Posterior vena cava (tissue), 2 donors: Measurements from ENCODE around the gene WDR72. TPM values are rescaled to one million over a fixed set of nuclear protein-coding genes. Genes with fewer than 3 reads are reported as not detected.

Experiments
- DNase-seq: peaks from one replicate; pipeline ENCODE4 v3.0.0-alpha.2; 2020; ENCODE audit warnings: low spot score
- intact Hi-C, 2 donors: fragments of 100-400 bp; cut with DNase I; formaldehyde crosslinking; loops; one replicate each; pipeline versions ENCODE4 v1.14.1 to v1.14.2; 2022 to 2023
- total RNA-seq, 2 donors: library from RNA; stranded (reverse); fragmentation: NEBNext Ultra II Directional; extraction: Animal tissue kit (Norgen Biotek cat#: 25700); gene quantifications; one replicate each; pipeline ENCODE4 v1.2.1, GENCODE V29; 2021
- donor health status: DM: yes; HTN: yes; CAD: no.
- donor health status: DM: yes; HTN: yes; CAD: no.

The WDR72 gene
- total RNA-seq, 2 donors from 2014 or later, result not detected

DNA sequence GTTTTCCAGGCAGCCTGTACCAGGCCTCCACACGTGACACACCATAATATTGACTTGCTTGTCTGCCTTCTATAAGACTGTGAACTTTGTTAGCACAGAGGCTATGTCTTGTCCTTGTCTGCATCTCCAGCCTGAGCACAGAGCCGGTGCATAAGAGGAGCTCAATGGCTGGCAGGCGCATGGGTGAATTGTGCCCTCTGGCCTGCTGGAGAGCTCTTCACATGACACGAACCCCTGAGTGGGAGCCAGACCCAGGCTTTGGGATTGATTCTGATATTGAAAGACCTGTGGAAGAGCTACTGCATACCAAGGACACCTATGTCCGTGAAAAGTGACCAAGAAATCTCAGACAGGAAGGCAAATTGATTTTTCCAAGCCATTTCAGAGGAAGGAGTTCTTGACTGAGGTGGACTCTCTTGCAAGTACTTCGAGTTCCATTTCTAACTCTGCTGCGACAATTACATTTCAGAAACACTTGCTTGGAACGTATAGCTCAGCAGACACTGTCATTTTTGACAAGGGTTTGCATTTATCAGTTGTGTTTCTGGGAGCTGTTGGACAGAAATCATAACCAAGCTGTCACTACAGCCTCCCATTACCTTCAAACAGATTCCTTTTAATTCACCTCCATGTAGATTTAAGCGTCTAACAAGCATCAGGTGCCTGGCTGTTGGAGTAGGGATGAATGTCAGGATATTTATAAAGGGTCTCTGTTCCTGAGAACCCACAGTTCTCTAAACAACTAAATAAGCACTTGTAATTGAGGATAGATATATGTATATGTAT lies 281.3 kb downstream of the WDR72 start:
- DNase-seq, result no peak
- intact Hi-C loops, result no loop called here

DNA sequence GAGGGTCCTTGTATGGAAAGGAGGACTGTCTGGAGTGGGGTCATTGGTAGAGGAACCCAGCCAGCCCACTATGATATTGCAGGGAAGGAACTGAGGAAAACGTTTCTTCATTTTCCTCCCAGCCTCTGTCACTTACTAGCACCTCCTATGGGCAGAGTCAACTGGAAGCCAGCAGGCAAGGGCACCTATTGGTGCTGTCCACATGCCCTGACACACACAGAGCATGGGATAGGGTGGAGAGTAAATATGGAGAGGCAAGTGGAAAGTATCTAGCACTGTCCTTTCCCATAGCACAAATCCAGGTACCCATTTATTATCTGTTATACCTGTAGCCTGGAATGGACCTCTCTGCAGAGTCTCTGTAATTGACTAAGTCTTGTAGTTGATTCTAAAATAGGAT lies 285.6 kb downstream of the WDR72 start:
- DNase-seq, result no peak
- intact Hi-C loops, result no loop called here

DNA sequence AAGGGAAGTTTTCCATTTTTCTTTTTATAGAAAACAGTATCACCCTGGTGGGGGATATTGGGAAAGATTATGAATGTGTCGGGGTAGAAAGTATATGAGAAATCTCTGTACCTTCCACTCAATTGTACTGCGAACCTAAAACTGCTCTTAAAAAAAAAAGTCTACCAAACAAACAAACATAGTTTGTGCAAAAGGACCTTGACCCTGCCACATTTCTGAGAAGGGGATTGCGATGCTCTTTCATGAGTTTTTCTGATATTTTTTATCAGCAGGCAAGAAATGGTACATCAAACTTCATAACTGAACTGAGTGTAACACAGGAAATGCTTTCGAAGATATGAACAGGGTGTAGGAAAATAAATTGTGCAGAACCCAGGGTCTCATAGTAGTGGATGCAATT lies 286.0 kb downstream of the WDR72 start:
- intact Hi-C loops, result no loop called here

DNA sequence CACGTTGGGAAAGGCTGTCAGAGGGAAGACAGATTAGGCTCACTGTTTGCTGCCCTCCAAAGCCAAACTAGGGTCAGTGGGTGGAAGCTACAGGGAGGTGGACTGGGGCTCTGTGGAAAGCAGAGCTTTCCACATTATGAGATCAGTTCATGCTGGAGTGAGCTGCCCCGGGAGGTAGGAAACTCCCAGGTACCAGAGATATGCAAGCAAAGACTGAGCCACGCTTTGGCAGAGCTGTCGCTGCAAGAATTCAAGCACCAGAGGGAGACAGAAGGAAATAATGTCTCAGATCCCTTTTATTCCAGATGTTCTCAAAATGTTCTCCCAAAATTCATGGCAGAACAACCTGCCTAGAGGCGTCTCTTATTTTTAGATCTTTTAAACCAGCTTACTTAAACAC lies 286.6 kb downstream of the WDR72 start:
- no peak for DNase-seq
- intact Hi-C loops, result no loop called here

More for the DNA sequence above, 286.0 kb downstream of the WDR72 start:
- no peak for DNase-seq

DNA sequence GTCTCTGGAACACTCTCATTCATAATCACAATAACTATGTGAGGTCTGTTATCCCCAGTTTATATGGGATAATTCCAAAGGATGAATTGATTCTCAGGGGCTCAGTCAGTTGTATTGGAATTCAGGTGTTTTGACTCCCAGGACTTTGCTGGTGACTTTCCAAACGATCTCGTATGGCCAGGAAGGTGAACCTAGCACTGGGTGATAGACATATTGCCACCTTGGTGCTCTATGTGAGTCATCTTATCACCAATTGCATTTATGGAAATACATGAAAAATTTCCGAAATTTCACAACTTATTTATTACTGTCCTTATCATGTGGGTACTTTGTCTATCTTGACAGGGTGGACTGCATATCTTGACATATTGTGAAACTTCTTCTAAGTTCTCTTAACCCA lies 287.3 kb downstream of the WDR72 start:
- intact Hi-C loops, result no loop called here
- DNase-seq, result no peak

DNA sequence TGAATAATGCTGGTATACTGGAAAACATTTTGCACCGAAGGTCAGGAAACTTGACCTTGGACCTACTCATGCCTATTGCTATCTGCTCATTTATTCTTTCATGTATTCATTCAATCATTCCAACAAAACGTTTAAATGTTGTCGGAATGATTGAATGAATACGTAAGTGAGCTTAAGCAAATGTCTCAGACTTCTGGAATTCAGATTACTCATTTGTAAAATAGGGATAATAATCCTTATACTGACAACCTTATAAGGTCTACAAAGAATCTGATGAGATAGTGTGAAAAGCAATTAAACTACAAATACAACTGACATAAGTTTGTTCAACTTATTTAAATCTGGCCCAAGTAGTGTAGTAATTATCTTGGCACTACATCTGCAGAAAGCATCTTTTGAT lies 288.7 kb downstream of the WDR72 start:
- DNase-seq, result no peak
- intact Hi-C loops, result no loop called here

DNA sequence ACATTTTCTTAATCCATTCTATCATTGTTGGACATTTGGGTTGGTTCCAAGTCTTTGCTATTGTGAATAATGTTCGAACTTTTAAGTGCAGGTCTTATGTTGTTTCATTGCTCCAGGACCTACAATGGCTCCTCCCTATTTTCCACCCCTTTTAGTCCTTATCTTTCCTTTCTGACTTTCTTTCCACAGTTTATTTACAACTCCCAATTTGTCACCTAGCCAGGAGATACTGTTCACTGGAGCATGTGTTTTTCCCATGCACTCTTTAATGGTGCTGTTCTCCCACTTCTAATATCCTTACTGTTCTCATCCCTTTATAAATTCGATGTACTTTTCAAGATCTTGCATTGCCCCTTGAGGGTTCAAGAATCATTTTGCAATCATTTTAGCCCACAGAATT lies 290.0 kb downstream of the WDR72 start:
- DNase-seq, result no peak
- intact Hi-C loops, result no loop called here

Other genes with a start within 250 kb of the WDR72 start
- gene UNC13C, start 218.8 kb upstream of the WDR72 start, total RNA-seq, result under 1 TPM; 0.05 to 0.14 TPM